HG03060 (cell line): ENCODE measurements around the gene XXYLT1.
"Not testable (repeated sequence)": the region's sequence is repeated elsewhere in the genome, so short reads cannot be mapped to it uniquely, and the experiment has no call there.

Experiments
- ATAC-seq: cut with Tn5 transposase; IDR thresholded peaks from one replicate; pipeline ENCODE4 v1.9.1; 2021; ENCODE audit warnings: low read depth, moderate number of reproducible peaks; ENCODE audit not compliant: unreplicated experiment

The XXYLT1 gene

DNA sequence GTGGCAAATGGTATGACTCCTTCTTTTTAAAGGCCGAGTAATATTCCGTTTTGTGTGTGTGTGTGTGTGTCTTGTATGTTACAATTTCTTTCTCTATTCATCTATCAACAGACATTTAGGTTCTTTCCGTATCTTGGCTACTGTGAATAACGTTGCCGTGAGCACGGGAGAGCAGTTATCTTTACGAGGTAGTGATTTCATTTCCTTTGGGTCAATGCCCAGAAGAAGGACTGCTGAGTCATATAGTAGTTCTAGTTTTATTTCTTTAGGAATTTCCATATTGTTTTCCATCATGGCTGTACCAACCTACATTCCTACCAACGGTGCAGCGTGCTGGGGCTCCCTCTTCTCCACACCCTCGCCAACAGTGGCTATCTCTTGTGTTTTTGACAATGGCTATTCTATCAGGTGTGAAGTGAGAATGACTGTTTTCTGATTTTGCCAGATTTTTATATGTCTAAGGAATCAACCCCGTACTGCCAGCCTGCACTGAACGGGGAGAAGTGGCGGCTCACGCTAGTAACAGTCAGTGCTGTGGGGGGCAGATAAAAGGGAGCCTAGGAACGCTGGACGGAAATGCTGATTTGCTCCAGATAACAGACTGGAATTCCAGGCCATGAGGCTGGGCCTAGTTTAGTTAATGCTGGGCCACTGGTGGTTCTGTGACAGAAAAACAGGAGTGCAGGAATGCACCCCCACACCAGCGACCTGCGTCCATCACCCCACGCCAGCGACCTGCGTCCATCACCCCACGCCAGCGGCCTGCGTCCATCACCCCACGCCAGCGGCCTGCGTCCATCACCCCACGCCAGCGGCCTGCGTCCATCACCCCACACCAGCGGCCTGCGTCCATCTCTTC, 168.1 kb downstream of the XXYLT1 start:
- no peak for ATAC-seq

DNA sequence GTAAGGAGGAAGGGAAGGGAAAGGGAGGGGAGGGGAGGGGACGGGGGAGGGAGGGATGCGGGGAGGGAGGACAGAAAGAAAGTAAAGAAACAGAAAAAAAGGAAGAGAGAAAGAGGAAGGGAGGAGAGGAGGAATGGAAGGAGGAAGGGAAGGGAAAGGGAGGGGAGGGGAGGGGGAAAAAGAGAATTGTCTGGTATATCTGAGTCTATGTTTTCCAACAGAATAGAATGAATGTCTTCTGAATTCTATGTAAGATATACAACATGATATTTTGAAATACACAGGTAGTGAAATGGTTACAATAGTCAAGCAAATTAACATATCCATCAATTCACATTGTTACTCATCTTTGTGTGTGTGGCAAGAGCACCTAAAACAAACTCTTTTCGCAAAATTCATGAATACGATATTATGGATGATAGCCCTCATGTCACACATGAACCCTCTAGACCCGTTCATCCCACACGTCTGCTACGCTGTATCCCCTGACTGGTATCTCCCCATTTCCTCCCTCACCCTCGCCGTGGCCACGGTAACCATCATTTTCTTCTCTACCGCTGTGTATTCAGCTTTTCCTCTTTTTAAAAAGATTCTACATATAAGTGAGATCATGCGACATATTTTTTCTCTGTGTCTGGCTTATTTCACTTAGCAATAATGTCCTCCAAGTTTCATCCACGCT, 168.9 kb downstream of the XXYLT1 start:
- ATAC-seq, result no peak

DNA sequence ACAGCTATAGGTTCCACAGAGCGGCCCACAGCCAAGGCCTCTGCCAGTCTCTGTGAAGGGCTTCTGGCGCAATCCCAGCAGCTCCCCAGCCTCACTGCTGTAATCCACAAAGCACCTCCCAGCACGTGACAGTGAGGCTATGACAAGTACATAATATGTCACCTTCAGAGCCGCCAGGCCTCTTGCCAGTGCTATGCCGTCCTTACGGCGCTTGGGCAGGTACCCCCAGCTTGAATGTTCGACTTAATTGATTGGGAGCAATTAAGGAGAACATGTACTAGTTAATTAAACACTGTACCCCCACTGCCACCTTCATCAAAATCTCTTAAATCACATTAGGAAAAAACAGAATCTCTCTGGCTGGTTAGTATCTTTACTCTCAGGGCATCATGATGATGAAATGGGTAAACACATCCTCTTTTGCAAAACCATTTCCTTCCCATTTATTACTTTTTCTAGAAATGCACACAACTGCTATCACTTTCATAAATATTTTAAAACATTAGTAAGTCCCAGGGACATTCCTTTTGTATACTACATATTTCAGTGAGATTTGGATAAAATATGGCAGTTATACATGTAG, 169.9 kb downstream of the XXYLT1 start:
- ATAC-seq, result no peak

DNA sequence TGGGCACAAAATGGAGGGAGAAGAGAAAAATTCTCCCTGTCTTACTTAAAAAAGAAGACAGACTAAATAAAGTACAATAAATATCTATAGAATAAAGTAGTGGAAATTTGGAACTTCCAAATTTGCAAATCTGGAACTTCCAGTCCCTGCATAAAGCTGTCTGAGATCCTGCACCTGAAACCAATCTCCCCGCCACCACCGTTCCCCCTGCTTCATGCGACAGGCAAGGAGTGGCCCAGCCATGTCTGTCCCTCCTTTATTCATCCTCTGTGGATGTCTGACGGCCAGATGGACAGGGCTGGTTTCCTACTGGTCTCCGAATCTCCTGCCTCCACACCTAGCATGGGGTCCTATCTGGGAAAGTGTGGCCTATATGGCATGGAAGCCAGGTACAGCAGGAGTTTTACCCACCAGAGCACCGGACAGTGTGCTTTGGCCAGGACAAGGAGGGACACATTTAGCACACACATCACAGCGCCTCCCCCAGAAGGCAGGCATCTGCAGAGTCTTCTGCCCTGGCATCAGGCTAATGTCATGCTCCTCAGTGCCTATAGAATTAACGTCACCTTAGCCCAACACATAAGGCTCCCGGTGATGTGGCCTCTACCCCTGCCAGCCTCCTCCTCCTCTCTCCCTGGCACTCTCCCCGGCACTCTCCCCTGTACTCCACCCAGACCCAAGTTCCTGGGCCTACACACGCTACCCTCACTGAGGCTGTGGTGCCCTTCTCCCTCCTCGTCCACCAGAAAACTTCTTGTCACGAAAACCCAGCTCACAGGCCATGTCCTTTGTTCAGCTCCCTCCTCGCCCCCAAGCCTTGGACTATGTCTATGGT, 170.8 kb downstream of the XXYLT1 start:
- no peak for ATAC-seq

DNA sequence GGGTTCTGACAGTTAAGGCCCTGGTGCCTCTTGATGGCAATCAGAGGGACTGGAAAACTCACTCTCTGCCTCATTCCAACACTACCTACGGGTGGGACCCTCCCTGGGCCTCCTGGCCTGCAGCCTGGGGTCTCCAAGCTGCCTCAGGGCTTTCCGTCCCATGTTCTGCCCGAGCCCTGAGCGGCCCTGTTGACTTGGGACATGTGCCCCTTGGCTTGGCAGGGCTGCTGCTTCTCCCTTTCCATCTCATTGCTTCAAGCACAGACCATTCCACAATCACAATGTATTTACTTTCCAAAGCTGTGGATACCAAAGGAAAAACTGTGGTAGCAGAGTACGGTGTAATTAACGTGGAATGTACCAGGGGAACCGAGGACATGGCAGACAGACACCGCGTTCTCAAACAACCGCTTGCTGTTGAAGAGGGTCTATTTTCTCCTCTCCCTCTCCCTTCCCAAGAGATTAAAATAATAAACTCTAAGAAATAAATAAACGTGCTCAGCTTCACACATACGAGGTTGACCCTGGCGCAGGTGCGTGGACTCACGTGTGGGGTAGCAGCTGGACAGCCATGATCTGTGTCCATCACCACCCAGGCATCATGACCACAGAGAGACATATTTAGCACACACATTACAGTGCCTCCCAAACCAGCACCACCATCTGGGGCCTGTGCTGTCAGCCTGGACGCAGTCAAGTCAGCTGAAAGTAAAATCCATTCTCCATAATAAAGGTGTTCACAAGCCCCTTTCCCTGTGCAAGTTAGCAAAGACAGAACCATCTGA, 172.0 kb downstream of the XXYLT1 start:
- no peak for ATAC-seq

DNA sequence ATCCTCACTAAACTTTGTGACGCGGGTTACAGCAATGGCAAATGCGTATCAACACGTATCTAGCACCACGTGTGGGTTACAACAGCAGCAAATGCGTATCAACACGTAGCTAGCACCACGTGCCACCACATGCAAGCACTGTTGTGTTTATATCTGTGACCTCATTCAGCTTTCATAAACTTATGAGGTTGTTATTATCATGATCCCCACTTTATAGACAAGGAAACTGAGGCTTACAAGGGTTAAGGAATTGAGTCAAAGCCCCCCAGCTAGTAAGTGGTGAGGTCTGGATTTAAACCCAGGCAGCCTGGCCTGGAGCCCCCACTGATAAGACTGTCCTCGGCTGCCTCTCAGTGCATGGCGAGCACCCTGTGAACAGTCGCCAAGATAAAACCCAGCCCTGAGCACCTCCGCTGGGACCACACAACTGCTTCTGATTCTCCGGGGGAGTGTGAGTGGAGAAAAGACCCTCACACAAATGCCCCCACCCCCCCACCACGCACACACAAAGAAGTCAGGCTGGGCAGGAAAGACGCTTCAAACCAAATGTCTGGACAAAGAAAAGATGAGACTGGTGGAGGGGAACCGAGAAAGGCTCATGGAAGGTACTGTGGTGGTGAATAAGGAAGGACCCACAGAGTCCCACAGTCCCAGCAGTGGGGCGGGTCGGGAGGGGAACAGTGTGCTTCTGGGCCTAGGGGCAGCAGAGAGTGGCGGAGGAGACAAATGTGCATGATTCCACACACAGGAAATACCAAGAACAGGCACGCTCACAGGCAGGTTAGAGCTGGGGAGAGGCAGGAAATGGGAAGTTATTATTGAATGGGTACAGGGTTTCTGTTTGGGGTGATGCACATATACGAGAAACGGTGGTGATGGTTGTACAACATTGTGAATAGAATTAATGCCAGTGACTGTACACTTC, 173.4 kb downstream of the XXYLT1 start:
- no peak for ATAC-seq

DNA sequence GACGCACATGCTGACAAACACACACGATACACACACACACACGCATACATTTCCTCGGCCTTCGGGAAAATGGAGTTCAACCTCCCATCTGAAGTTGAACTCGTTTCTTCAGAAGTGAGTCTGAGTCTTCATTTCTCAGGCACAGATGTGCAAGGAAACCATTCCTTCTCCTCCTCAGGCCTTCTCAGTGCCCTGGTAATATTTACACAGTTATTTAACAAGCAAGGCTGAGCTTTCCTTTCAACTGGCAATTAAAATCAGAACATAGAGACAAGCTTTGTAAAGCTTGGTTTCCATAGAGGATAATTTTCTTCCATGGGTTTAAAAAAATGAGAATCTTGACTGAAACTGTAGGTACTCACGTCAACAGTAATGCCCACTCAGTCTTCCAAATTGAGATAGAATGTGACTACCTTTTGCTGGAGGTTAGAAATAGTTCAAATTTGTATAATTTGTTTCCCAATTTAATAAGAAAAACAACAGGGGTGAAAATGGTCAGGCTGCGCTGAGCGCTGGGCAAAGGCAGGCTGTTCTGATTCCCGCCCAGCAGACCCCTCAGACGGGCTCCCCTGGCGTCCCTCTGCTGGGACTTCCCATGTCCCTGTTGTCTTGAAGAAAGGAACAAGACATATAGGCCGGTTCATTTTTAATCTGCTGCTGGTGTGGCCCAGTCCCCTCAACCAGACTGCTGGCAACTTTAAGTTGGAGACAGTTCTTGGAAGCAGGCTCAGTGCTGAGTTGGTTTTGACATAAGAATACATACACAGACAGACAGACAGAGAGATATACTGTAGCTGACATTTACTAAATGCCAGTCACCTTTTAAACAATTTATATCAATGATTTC, 174.3 kb downstream of the XXYLT1 start:
- ATAC-seq, result no peak

DNA sequence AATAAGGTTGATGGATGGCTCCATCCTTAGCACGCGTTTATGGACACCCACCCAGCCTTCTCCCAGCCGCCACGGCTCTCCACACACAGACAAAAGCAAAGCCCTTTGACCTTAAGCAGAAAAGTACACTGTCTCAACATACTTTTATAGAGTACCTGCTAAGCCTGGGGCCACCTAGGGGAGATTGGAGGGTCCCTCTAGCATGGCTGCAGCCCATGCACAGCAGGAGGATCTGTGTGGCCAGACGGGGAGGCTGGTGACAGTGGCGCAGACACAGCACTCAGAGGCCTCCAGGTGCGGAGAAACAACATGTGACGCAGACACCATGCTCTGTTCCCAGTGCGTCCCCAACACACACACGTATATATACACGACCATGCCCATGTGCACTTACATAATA, 174.9 kb downstream of the XXYLT1 start:
- ATAC-seq, result no peak

DNA sequence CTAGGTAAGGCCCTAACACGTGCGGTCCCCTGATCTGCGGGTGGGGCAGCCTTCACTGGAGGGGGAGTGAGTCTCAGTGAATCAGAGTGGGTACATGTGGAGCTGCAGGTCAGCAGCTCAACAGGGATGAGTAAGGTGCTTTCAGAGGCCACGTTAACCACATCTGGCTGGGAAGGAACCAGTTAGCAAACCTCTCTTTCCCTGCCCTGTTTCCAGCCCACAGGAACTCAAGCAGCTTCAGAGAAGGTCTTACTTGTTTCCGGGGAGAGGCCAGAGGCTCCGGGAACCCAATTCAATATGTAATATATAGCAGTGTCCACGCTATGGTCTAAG, 175.3 kb downstream of the XXYLT1 start:
- no peak for ATAC-seq

DNA sequence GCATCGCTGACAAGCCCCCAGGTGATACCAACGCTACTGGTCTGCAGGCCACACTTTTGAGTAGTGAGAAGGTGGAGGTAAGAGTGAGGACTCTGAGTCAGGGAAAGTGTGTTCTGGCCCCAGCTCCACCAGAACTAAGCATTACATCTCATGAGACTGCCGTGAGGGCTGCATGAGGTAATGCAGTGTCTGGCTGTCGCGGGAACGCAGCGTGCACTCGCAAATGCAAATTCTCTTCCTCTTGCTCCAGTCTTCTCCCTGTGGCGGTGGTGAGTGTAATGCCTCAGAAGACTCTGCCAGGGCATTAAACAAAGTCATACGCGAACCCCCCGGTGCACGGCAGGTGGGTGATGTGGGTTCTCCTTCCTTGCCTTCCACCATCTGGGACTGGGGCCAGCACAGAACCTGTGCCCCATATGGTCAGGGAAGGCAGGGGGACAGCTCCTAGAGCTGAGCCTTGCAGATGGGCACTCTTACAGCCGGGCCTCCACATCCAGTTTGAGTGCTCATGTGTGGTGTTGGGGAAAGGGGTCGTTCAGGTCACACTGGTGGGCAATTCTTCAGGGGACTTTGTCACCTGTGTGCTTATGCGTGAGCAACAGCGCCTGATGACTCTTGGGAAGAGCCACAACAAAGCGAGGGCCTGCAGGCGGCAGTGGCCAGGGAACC, 175.8 kb downstream of the XXYLT1 start:
- no peak for ATAC-seq

DNA sequence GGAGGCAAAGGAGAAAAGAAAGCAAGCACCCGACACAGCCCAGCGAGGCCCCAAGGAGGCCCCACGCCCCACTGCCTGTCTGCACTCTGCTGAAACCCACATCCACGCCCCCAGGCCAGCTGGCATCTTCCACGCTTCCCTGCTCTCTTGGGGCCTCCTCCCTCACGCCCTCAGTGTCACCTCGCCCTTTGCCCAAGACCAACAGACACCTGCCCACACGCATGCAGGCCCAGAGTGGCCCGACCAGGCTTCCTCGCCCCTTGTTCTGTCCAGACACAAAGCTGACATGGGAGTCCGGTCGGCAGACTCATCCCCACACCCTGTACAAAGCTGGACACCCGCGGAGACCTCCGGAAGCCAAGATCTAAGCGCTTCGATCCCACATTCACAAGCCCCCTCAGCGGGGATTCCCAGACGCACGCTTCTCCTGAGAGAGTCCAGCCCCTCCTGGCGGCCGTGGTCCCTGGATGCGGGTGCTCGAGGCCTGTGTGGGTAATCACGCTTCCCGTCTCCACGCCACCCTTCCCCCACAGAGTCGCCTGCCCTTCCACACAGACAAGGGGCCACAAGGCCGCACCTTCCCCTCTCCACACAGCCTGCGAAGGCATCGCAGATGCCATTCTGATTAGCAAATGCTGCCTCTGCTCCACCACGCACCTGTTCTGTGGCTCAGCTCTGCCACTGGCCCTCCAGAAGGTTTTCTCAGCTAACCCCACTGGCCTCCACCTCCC, 176.6 kb downstream of the XXYLT1 start:
- no peak for ATAC-seq

DNA sequence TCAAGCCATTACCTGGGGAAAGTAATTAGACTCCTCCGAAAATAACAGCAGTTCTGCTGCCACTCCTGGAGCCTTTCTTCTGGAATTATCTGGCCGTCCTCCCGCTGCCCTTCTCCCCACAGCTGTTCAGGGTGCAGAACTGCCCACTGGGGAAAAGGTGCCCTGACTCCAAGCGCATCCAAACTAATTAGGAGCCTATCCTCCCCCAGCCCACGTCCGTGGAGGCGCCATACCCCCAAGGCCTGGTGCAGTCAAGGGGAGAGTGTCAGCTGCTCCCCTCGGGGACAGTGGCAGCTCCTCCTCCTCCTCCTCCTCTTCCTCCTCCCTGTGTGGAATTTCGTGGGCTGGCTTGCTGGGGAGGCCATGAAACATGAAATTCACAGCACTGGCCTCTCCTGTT, 177.2 kb downstream of the XXYLT1 start:
- no peak for ATAC-seq

DNA sequence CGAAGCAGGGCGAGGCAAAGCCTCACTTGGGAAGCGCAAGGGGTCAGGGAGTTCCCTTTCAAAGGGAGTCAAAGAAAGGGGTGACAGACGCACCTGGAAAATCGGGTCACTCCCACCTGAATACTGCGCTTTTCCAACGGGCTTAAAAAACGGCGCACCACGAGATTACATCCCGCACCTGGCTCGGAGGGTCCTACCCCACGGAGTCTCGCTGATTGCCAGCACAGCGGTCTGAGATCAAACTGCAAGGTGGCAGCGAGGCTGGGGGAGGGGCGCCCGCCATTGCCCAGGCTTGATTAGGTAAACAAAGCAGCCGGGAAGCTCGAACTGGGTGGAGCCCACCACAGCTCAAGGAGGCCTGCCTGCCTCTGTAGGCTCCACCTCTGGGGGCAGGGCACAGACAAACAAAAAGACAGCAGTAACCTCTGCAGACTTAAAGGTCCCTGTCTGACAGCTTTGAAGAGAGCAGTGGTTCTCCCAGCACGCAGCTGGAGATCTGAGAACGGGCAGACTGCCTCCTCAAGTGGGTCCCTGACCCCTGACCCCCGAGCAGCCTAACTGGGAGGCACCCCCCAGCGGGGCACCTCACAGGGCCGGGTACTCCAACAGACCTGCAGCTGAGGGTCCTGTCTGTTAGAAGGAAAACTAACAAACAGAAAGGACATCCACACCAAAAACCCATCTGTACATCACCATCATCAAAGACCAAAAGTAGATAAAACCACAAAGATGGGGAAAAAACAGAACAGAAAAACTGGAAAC, 182.9 kb downstream of the XXYLT1 start:
- not testable (repeated sequence) for ATAC-seq

DNA sequence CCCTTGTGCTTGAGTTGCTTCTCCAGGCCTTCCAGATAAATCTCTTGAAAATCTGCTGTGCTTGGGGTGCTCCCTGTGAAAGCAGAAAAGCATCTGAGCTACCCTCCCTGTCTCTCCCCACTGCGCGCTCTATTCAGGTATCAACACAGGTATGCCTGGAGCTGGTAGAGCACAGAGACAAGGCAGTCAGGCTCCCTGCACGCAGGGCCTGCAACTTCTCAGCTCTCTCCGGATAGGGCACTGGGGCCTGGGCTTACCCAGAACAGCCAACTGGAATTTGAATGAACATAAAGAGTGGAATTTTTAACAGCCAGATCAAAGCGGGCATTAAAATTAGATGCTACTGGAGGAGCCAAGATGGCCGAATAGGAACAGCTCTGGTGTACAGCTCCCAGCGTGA, 183.6 kb downstream of the XXYLT1 start:
- ATAC-seq, result no peak

DNA sequence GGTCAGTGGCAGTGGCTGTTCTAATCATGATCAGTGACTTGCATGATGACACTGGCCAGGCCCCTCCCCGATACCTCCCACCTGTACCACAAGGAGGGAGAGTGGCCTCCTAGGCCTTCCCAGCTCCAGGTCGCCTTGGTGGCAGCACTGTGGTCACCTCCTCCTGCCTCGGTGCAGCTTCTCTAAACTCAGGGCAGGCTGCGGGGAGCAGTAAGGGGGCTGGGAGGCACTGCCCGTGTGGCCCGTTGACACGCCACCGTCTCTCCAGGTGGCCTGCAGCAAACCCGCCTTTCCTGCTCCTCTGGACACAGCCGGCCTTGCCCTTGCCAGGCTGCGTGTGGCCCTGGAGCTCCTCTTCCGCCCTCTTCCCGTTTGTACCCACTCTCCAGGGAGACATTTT, 184.1 kb downstream of the XXYLT1 start:
- ATAC-seq, result no peak

DNA sequence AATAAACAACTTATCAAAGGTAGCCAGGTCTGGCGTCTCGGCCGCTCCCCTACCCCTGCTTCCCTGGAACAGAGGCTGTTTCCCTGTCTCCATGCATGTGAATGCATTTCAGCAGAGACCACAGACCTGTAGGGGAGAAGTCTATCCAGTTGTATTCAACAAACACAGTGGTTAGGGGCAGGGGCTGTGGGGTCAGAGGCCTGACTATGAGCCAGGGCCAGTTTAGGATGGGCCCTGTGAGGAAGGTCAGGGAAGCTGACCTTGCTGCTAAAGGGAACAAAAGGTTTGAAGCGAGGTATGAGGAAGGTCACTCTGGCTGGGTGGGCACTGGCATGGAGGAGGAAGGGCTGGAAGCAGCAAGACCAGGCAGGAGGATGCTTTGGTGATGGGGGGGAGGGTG, 184.6 kb downstream of the XXYLT1 start:
- no peak for ATAC-seq
